Keratinocyte (primary cell): ENCODE data around the gene HOXB5. TPM values are rescaled to one million over a fixed set of nuclear protein-coding genes. Genes with fewer than 3 reads are reported as not detected.

Experiments
- DNase-seq: peaks from one replicate; pipeline ENCODE4 v3.0.0-alpha.2; 2011; ENCODE audit warnings: low read depth, missing footprints, low spot score
- FAIRE-seq: peaks from 2 replicates; lab custom pipeline; 2011; peaks lifted over from hg19 to GRCh38; lab: Jason Lieb, UNC
- H2AFZ ChIP-seq: 2 replicates; pipeline ENCODE4 v1.6.0; 2012; ENCODE audit warnings: low read length, control low read depth, inconsistent platforms; ENCODE audit not compliant: control insufficient read depth
- H3K27ac ChIP-seq: 2 replicates; pipeline ENCODE4 v1.5.1; 2011; ENCODE audit warnings: low read length; ENCODE audit not compliant: control insufficient read depth, insufficient read depth
- H3K27me3 ChIP-seq: 3 replicates; pipeline ENCODE4 v1.6.0; 2011; ENCODE audit warnings: low read length; ENCODE audit not compliant: control insufficient read depth, insufficient read depth; ENCODE audit errors: extremely low read depth
- H3K36me3 ChIP-seq, 2 experiments: 2 replicates in 1 of 2; 3 replicates in 1 of 2; pipeline ENCODE4 v1.5.1; 2011; ENCODE audit warnings: low read length in 2 of 2, mild to moderate bottlenecking in 1 of 2; ENCODE audit not compliant: control insufficient read depth in 2 of 2, insufficient read depth in 2 of 2; ENCODE audit errors: extremely low read depth in 1 of 2
- H3K4me1 ChIP-seq: 3 replicates; pipeline ENCODE4 v1.5.1; 2011; ENCODE audit warnings: low read length; ENCODE audit not compliant: control insufficient read depth, insufficient read depth; ENCODE audit errors: extremely low read depth
- H3K4me2 ChIP-seq: 3 replicates; pipeline ENCODE4 v1.6.0; 2011; ENCODE audit warnings: low read depth, low read length; ENCODE audit not compliant: control insufficient read depth, insufficient read depth; ENCODE audit errors: extremely low read depth
- H3K4me3 ChIP-seq, 3 experiments: fragments of 200-600 bp in 1 of 3; sonication (generic) in 1 of 3; 2 replicates in 2 of 3; 3 replicates in 1 of 3; pipeline ENCODE4 v1.5.1; 2011 to 2016; ENCODE audit warnings: low read length in 3 of 3, mild to moderate bottlenecking in 3 of 3, control low read depth in 2 of 3, inconsistent platforms in 1 of 3, low read depth in 1 of 3, mixed read lengths in 1 of 3, mixed run types in 1 of 3, moderate library complexity in 1 of 3; ENCODE audit not compliant: control insufficient read depth in 2 of 3, insufficient read depth in 2 of 3; ENCODE audit errors: extremely low read depth in 1 of 3
- H3K79me2 ChIP-seq: 2 replicates; pipeline ENCODE4 v1.6.0; 2012; ENCODE audit warnings: low read length; ENCODE audit not compliant: control insufficient read depth, insufficient read depth
- H3K9ac ChIP-seq: 3 replicates; pipeline ENCODE4 v1.6.0; 2011; ENCODE audit warnings: low read length; ENCODE audit not compliant: control insufficient read depth, insufficient read depth; ENCODE audit errors: extremely low read depth
- H3K9me1 ChIP-seq: 3 replicates; pipeline ENCODE4 v1.6.0; 2011; ENCODE audit warnings: low read length; ENCODE audit not compliant: control insufficient read depth, insufficient read depth; ENCODE audit errors: extremely low read depth
- H3K9me3 ChIP-seq: 2 replicates; pipeline ENCODE4 v1.5.1; 2012; ENCODE audit warnings: low read depth, low read length; ENCODE audit not compliant: control insufficient read depth
- H4K20me1 ChIP-seq: 3 replicates; pipeline ENCODE4 v1.6.0; 2011; ENCODE audit warnings: low read length; ENCODE audit not compliant: control insufficient read depth, insufficient read depth; ENCODE audit errors: extremely low read depth
- EZH2 ChIP-seq: IDR thresholded peaks from one replicate; pipeline ENCODE4 v1.6.1; 2012; ENCODE audit warnings: inconsistent platforms, mild to moderate bottlenecking, low read length, moderate library complexity
- dilution Hi-C: fragments of 300-500 bp; cut with MboI; formaldehyde crosslinking; loops from one replicate; pipeline ENCODE4 v1.7.0; 2020; ENCODE audit warnings: low sequenced_read_pairs; ENCODE audit not compliant: extremely low pct_ligation_motif_present
- polyA plus RNA-seq, 5 experiments: library from polyadenylated mRNA; depleted of rRNA in 3 of 5; stranded (reverse) in 3 of 5; stranded (forward) in 1 of 5; unstranded in 1 of 5; fragments of >200 nt; gene quantifications; 1 replicate in 1 of 5; 2 replicates in 3 of 5; 3 replicates in 1 of 5; pipeline versions ENCODE4 v1.2.1 to v1.2.3, GENCODE V29; 2011 to 2012; ENCODE audit warnings: missing spikeins in 2 of 5, low read depth in 1 of 5, low replicate concordance in 1 of 5
- TF ChIP-seq, protein P1 (sequence below), 3 experiments: IDR thresholded peaks in 1 of 3; conservative IDR thresholded peaks in 1 of 3; optimal IDR thresholded peaks in 1 of 3; 2 replicates in 2 of 3; 3 replicates in 1 of 3; pipeline versions ENCODE3 to v1.5.1; 2011; ENCODE audit warnings: low read length in 3 of 3, mild to moderate bottlenecking in 3 of 3, moderate library complexity in 2 of 3, control low read depth in 1 of 3, inconsistent platforms in 1 of 3; ENCODE audit not compliant: insufficient read depth in 2 of 3; ENCODE audit errors: extremely low read depth in 1 of 3

HOXB5 gene
- polyA plus RNA-seq, 1 donor (not counting 4 experiments of a cell fraction or from before 2014, with no cell fraction given), result not detected

DNA sequence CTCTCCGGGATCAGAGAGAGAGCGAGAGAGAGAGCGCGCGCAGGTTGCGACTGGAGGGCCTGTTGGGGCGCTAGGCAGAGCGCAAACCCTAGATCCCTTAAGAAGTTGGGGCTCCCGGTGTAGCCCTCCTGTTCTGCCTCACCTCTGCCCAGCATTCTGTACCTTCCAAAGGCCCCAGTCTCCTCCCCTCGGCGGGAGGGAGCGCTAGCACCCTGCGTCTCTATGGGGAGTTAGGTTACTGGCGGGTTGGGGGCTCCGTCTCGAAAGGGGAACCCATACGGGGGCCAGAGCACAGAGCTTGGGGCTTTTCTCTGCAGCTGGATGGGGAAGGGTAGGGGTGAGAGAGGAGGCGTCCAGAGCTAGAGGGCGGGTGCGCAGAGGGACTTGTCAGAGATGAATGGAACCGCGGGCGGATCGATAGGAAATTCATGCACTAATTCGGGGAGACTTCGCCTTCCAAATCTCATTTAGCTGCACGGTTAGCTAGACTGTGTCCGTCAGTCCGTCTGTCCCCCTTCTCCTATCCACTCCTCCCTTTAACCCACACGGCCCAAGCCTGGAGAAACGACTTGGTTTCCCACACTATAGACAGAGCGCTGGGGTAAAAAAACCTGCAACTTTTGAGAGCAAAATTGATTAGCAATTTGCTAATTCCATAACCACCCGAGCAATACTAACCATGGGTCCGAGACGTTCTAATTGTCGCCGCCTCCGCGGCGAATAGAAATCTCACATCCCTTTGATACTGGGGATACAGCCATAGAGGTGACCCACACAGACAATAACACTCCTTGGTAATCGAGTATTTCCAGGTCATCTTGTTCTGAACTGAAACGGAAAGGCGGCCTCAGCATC, 14.7 kb downstream of the HOXB5 start:
- H3K9me3 ChIP-seq, result no peaks in the 10 kb centered on the region
- TF ChIP-seq, protein P1, sequence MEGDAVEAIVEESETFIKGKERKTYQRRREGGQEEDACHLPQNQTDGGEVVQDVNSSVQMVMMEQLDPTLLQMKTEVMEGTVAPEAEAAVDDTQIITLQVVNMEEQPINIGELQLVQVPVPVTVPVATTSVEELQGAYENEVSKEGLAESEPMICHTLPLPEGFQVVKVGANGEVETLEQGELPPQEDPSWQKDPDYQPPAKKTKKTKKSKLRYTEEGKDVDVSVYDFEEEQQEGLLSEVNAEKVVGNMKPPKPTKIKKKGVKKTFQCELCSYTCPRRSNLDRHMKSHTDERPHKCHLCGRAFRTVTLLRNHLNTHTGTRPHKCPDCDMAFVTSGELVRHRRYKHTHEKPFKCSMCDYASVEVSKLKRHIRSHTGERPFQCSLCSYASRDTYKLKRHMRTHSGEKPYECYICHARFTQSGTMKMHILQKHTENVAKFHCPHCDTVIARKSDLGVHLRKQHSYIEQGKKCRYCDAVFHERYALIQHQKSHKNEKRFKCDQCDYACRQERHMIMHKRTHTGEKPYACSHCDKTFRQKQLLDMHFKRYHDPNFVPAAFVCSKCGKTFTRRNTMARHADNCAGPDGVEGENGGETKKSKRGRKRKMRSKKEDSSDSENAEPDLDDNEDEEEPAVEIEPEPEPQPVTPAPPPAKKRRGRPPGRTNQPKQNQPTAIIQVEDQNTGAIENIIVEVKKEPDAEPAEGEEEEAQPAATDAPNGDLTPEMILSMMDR (optimal IDR thresholded peaks at IDR 0.05 in 1 of 3, IDR thresholded peaks at IDR 0.05 in 1 of 3, conservative IDR thresholded peaks at IDR 0.05 in 1 of 3; ENCODE audit: extremely low read depth in 1 of 3, insufficient read depth in 2 of 3, low read length in 3 of 3), result no peak
- peak; percentile 84 for TF ChIP-seq EZH2
- dilution Hi-C loops, result no loop called here
- peak overlapping the region; percentile 71 for H3K4me2 ChIP-seq
- peaks cover 19% of the 10 kb centered on the region for H3K4me1 ChIP-seq
- DNase-seq (no peak), FAIRE-seq (peak; percentile 44)
- no peak overlapping the region for H3K27ac ChIP-seq
- no peaks in the 10 kb centered on the region for H3K9me1 ChIP-seq
- H3K27me3 ChIP-seq, result peaks cover 82% of the 10 kb centered on the region
- peak overlapping the region; percentile 58 for H3K9ac ChIP-seq
- H4K20me1 ChIP-seq, result no peaks in the 10 kb centered on the region
- no peaks in the 10 kb centered on the region for H3K79me2 ChIP-seq
- peaks cover 0 to 2% of the 10 kb centered on the region in 2 experiments for H3K36me3 ChIP-seq
- peak overlapping the region; percentile 60 for H2AFZ ChIP-seq
- H3K4me3 ChIP-seq, result peak overlapping the region; percentile 58 to 76 (median 65)

DNA sequence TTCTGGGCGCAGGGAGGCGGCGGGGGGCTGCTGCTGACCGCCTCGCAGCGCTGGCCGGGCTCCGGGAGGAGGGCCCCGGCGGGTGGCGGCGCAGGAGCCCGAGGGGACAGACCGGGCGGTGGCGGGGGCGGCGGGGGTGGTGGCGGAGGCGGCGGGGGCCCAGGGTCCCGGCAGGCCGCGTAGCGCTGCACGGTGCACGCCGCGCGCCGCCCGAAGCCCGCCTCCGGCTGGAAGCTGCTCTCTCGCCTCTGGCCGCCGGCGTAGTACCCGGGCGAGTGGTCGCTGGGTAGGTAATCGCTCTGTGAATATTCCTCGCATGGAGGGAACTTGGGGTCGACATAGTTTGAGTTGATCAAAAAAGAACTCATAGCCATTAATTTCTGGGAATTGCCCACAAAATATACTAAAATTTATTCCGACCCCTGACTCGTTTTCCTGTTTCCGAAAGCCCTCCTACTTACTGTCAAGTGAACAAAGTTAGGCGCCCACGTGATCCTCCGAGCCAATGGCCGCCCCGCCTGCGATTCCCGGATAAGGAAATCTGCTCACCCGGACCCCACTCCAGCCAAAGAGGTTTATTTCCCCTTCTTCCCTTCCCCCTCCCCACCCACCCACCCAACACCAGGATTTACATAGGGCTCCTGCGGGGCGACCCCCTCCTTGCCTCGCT, 15.5 kb downstream of the HOXB5 start, which contains the start of gene HOXB4:
HOXB4 (minus strand) TSS at position 405 of the 670 bp plus-strand sequence; CDS start at position 374, 31 bp downstream.
- peak within 1 kb of the TSS; percentile 58 for H3K9ac ChIP-seq
- H2AFZ ChIP-seq, result peak within 1 kb of the TSS; percentile 60
- H3K9me1 ChIP-seq, result no peaks in the 10 kb centered on the region
- peaks cover 27% of the 10 kb centered on the region for H3K4me1 ChIP-seq
- TF ChIP-seq, protein P1 (optimal IDR thresholded peaks at IDR 0.05 in 1 of 3, IDR thresholded peaks at IDR 0.05 in 1 of 3, conservative IDR thresholded peaks at IDR 0.05 in 1 of 3; ENCODE audit: extremely low read depth in 1 of 3, insufficient read depth in 2 of 3, low read length in 3 of 3), result no peak
- TF ChIP-seq EZH2, result no peak
- dilution Hi-C loops, result no loop called here
- H3K36me3 ChIP-seq, result peaks cover 0 to 2% of the 10 kb centered on the region in 2 experiments
- FAIRE-seq (no peak), DNase-seq (no peak)
- no peaks in the 10 kb centered on the region for H4K20me1 ChIP-seq
- peaks cover 89% of the 10 kb centered on the region for H3K27me3 ChIP-seq
- H3K79me2 ChIP-seq, result no peaks in the 10 kb centered on the region
- peak within 1 kb of the TSS; percentile 58 to 76 (median 65) for H3K4me3 ChIP-seq
- no peaks in the 10 kb centered on the region for H3K9me3 ChIP-seq
- H3K27ac ChIP-seq, result no peak within 1 kb of the TSS
- peak within 1 kb of the TSS; percentile 85 for H3K4me2 ChIP-seq
